PC-3 (cell line): Measurements from ENCODE around the gene SLC25A21.

Source experiments
- EZH2 ChIP-seq: fragments of 300-600 bp; sonication (generic); IDR thresholded peaks from one replicate; pipeline ENCODE4 v1.6.1; 2017; ENCODE audit warnings: antibody characterized with exemption, mild to moderate bottlenecking, low read length; ENCODE audit not compliant: unreplicated experiment
- EZH2phosphoT487 ChIP-seq: fragments of 300-600 bp; sonication (generic); IDR thresholded peaks from 2 replicates; pipeline ENCODE4 v1.6.1; 2018; ENCODE audit warnings: mild to moderate bottlenecking, antibody characterized with exemption, low read length, borderline replicate concordance
- TF ChIP-seq, protein P1 (sequence below): fragments of 300-600 bp; sonication (generic); conservative IDR thresholded peaks from 2 replicates; pipeline ENCODE4 v1.5.1; 2017; ENCODE audit warnings: antibody characterized with exemption, low read depth, mild to moderate bottlenecking, low read length

DNA sequence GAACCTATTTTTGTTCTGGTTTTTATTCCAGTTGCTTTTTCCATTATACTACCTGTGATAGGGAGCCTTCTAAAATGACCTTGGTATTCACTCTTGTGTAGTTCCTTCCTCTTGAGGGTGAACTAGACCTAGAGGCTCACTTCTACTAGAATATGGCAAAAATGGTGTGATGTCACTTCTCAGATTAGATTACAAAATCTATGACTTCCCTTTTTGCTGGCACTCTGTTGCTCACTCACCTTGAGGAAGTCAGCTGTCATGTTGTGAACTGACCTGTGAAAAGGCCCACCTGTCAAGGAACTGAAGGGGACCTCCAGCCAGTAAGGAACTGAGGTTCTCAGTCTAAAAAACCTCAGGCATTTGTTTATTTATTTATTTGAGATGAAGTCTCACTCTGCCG lies 31.0 kb upstream of the SLC25A21 start:
- TF ChIP-seq EZH2 (no peak), EZH2phosphoT487 (no peak)
- TF ChIP-seq, protein P1, sequence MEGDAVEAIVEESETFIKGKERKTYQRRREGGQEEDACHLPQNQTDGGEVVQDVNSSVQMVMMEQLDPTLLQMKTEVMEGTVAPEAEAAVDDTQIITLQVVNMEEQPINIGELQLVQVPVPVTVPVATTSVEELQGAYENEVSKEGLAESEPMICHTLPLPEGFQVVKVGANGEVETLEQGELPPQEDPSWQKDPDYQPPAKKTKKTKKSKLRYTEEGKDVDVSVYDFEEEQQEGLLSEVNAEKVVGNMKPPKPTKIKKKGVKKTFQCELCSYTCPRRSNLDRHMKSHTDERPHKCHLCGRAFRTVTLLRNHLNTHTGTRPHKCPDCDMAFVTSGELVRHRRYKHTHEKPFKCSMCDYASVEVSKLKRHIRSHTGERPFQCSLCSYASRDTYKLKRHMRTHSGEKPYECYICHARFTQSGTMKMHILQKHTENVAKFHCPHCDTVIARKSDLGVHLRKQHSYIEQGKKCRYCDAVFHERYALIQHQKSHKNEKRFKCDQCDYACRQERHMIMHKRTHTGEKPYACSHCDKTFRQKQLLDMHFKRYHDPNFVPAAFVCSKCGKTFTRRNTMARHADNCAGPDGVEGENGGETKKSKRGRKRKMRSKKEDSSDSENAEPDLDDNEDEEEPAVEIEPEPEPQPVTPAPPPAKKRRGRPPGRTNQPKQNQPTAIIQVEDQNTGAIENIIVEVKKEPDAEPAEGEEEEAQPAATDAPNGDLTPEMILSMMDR, result no peak
